ENCODE results near the gene C16orf74.

DNA sequence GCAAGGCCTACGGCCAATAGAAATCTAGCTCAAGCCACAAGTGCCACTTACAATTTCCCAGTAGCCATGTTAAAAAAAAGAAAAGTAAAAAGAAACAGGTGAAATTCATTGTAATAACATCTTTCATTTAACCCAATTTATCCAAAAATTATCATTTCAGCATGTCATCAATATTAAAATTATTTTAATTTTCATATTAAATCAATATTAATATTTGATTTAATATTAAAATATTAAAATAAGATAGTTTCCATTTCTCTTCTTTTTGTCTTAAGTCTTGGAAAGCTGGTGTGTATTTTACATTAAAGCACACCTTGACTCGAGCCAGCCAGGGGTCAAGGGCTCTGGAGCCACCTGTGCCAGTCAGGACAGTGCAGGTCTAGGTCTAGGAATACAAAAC, 12.7 kb upstream of the C16orf74 start:
- TF ChIP-seq, protein P1, sequence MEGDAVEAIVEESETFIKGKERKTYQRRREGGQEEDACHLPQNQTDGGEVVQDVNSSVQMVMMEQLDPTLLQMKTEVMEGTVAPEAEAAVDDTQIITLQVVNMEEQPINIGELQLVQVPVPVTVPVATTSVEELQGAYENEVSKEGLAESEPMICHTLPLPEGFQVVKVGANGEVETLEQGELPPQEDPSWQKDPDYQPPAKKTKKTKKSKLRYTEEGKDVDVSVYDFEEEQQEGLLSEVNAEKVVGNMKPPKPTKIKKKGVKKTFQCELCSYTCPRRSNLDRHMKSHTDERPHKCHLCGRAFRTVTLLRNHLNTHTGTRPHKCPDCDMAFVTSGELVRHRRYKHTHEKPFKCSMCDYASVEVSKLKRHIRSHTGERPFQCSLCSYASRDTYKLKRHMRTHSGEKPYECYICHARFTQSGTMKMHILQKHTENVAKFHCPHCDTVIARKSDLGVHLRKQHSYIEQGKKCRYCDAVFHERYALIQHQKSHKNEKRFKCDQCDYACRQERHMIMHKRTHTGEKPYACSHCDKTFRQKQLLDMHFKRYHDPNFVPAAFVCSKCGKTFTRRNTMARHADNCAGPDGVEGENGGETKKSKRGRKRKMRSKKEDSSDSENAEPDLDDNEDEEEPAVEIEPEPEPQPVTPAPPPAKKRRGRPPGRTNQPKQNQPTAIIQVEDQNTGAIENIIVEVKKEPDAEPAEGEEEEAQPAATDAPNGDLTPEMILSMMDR (IDR thresholded peaks at IDR 0.05): no peak
- TF ChIP-seq ZFX (IDR thresholded peaks at IDR 0.05; ENCODE audit: borderline replicate concordance): no peak

Data from 22Rv1 (cell line).